B cell (primary cell): Measurements from ENCODE around the gene ORC2.
"Not testable (repeated sequence)": the region's sequence is repeated elsewhere in the genome, so short reads cannot be mapped to it uniquely, and the experiment has no call there.

Experiments used
- EZH2 ChIP-seq: IDR thresholded peaks from 2 replicates; pipeline ENCODE4 v1.6.1; 2012; ENCODE audit warnings: borderline replicate concordance, low read depth, mild to moderate bottlenecking, moderate library complexity, low read length; ENCODE audit not compliant: insufficient read depth, poor library complexity, severe bottlenecking
- TF ChIP-seq, protein P1 (sequence below): fragments of 200-600 bp; IDR thresholded peaks from one replicate; pipeline ENCODE4 v1.8.0; 2022; ENCODE audit warnings: antibody characterized with exemption, mild to moderate bottlenecking

DNA sequence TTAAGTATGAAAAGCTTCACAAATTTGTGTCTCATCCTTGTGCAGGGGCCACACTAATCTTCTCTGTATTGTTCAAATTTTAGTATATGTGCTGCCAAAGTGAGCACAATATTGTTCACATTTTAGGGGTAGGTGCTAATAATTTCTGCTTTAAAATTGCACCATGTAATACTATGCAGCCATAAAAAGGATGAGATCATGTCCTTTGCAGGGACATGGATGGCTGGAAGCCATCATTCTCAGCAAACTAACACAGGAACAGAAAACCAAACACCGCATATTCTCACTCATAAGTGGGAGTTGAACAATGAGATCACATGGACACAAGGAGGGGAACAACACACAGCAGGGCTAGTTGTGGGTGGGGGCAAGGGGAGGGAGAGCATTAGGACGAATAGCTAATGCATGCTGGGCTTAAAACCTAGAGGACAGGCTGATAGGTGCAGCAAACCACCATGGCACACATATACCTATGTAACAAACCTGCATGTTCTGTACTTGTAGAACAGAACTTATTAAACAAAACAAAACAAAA is 81.7 kb downstream of the ORC2 start:
- TF ChIP-seq, protein P1, sequence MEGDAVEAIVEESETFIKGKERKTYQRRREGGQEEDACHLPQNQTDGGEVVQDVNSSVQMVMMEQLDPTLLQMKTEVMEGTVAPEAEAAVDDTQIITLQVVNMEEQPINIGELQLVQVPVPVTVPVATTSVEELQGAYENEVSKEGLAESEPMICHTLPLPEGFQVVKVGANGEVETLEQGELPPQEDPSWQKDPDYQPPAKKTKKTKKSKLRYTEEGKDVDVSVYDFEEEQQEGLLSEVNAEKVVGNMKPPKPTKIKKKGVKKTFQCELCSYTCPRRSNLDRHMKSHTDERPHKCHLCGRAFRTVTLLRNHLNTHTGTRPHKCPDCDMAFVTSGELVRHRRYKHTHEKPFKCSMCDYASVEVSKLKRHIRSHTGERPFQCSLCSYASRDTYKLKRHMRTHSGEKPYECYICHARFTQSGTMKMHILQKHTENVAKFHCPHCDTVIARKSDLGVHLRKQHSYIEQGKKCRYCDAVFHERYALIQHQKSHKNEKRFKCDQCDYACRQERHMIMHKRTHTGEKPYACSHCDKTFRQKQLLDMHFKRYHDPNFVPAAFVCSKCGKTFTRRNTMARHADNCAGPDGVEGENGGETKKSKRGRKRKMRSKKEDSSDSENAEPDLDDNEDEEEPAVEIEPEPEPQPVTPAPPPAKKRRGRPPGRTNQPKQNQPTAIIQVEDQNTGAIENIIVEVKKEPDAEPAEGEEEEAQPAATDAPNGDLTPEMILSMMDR, result not testable (repeated sequence)
- not testable (repeated sequence) for TF ChIP-seq EZH2
